Thymus (tissue), 11 donors: ENCODE data around the gene LRP1B. TPM values are rescaled to one million over a fixed set of nuclear protein-coding genes. Genes with fewer than 3 reads are reported as not detected.
"Not testable (repeated sequence)": the region's sequence is repeated elsewhere in the genome, so short reads cannot be mapped to it uniquely, and the experiment has no call there.

ENCODE experiments used
- DNase-seq, 9 donors: peaks; one replicate each; pipeline ENCODE4 v3.0.0-alpha.2; 2013; ENCODE audit warnings: low spot score in 9 of 9, low read depth in 6 of 9, missing footprints in 1 of 9
- H3K27ac ChIP-seq, 2 donors: one replicate each; pipeline ENCODE4 v1.5.1; 2013; ENCODE audit warnings: control low read depth in 1 of 2, low read depth in 1 of 2, low read length in 1 of 2, mild to moderate bottlenecking in 1 of 2, moderate library complexity in 1 of 2
- H3K27me3 ChIP-seq, 2 donors: one replicate each; pipeline ENCODE4 v1.5.1; 2013; ENCODE audit warnings: low read length in 1 of 2; ENCODE audit not compliant: control insufficient read depth in 2 of 2, insufficient read depth in 1 of 2
- H3K36me3 ChIP-seq, 2 donors: one replicate each; pipeline ENCODE4 v1.5.1; 2013; ENCODE audit warnings: low read length in 1 of 2, mild to moderate bottlenecking in 1 of 2, moderate library complexity in 1 of 2; ENCODE audit not compliant: control insufficient read depth in 2 of 2, insufficient read depth in 2 of 2
- H3K4me1 ChIP-seq, 2 donors: one replicate each; pipeline ENCODE4 v1.5.1; 2013; ENCODE audit warnings: low read length in 2 of 2; ENCODE audit not compliant: control insufficient read depth in 2 of 2, insufficient read depth in 2 of 2
- H3K4me3 ChIP-seq, 2 donors: one replicate each; pipeline ENCODE4 v1.5.1; 2013; ENCODE audit warnings: low read length in 2 of 2, control low read depth in 1 of 2, mild to moderate bottlenecking in 1 of 2
- H3K9me3 ChIP-seq, 2 donors: one replicate each; pipeline ENCODE4 v1.5.1; 2013; ENCODE audit warnings: low read length in 1 of 2, mild to moderate bottlenecking in 1 of 2; ENCODE audit not compliant: control insufficient read depth in 2 of 2, insufficient read depth in 1 of 2
- WGBS: extraction: QIAGEN DNeasy Blood & Tissue Kit; methylation state at CpG from one replicate; pipeline ENCODE4 v1.1.7; 2013; 5-methylcytosine and 5-hydroxymethylcytosine counted together
- polyA plus RNA-seq: library from polyadenylated mRNA; stranded (reverse); fragments of 200-250 nt; gene quantifications from one replicate; pipeline ENCODE4 v1.2.3, GENCODE V29; 2013
- total RNA-seq: library from RNA; stranded (reverse); fragments of 120-200 nt; gene quantifications from one replicate; pipeline ENCODE4 v1.2.4, GENCODE V29; 2013
- donor health status: healthy.

The LRP1B gene
- total and polyA plus RNA-seq, 2 donors, result 0.18 to 0.28 TPM

GRCh38 chr2:140650134-140650533 lies 1480.7 kb downstream of the LRP1B start:
- WGBS, result 97% methylated on average over 4 of the region's 4 CpGs
- not testable (repeated sequence) for H3K27me3 ChIP-seq, H3K27ac ChIP-seq, H3K4me1 ChIP-seq, H3K36me3 ChIP-seq, H3K9me3 ChIP-seq, DNase-seq, H3K4me3 ChIP-seq

GRCh38 chr2:140648393-140648792 lies 1482.4 kb downstream of the LRP1B start:
- no peak for DNase-seq
- H3K9me3 ChIP-seq, result no peaks in the 10 kb centered on the region
- 92% methylated on average over 2 of the region's 2 CpGs for WGBS
- H3K36me3 ChIP-seq, result no peaks in the 10 kb centered on the region
- no peaks in the 10 kb centered on the region for H3K27me3 ChIP-seq
- no peaks in the 10 kb centered on the region for H3K4me1 ChIP-seq
- no peak overlapping the region for H3K4me3 ChIP-seq
- no peak overlapping the region for H3K27ac ChIP-seq

- no peaks in the 10 kb centered on the region for H3K9me3 ChIP-seq
- no peak overlapping the region for H3K4me3 ChIP-seq
- no peak overlapping the region for H3K27ac ChIP-seq
- WGBS, result 83% methylated on average over 3 of the region's 3 CpGs
- H3K4me1 ChIP-seq, result no peaks in the 10 kb centered on the region
- no peak for DNase-seq
- no peaks in the 10 kb centered on the region for H3K27me3 ChIP-seq
- no peaks in the 10 kb centered on the region for H3K36me3 ChIP-seq
Measured at GRCh38 chr2:140643761-140644187, 1487.0 kb downstream of the LRP1B start.

- Histone ChIP-seq H3K27me3 (no peaks in the 10 kb centered on the region), H3K4me3 (no peak overlapping the region), H3K36me3 (no peaks in the 10 kb centered on the region), H3K9me3 (no peaks in the 10 kb centered on the region), H3K4me1 (no peaks in the 10 kb centered on the region), H3K27ac (no peak overlapping the region)
- 90% methylated on average over 1 of the region's 1 CpG for WGBS
- DNase-seq, result no peak
Measured at GRCh38 chr2:140641163-140641562, 1489.7 kb downstream of the LRP1B start.

GRCh38 chr2:140639628-140640027 lies 1491.2 kb downstream of the LRP1B start:
- H3K4me3 ChIP-seq, result no peak overlapping the region
- H3K27me3 ChIP-seq, result no peaks in the 10 kb centered on the region
- no peak overlapping the region for H3K27ac ChIP-seq
- DNase-seq, result no peak
- no peaks in the 10 kb centered on the region for H3K9me3 ChIP-seq
- no peaks in the 10 kb centered on the region for H3K4me1 ChIP-seq
- 85% methylated on average over 3 of the region's 3 CpGs for WGBS
- no peaks in the 10 kb centered on the region for H3K36me3 ChIP-seq

- no peak overlapping the region for H3K4me3 ChIP-seq
- no peaks in the 10 kb centered on the region for H3K27me3 ChIP-seq
- H3K27ac ChIP-seq, result no peak overlapping the region
- no peak for DNase-seq
- 94% methylated on average over 4 of the region's 4 CpGs for WGBS
- no peaks in the 10 kb centered on the region for H3K36me3 ChIP-seq
- no peaks in the 10 kb centered on the region for H3K4me1 ChIP-seq
- H3K9me3 ChIP-seq, result no peaks in the 10 kb centered on the region
Measured at GRCh38 chr2:140630557-140630956, 1500.3 kb downstream of the LRP1B start.

- Histone ChIP-seq H3K36me3 (no peaks in the 10 kb centered on the region), H3K9me3 (no peaks in the 10 kb centered on the region), H3K4me1 (no peaks in the 10 kb centered on the region), H3K4me3 (no peak overlapping the region), H3K27me3 (no peaks in the 10 kb centered on the region), H3K27ac (no peak overlapping the region)
- 96% methylated on average over 4 of the region's 4 CpGs for WGBS
- no peak for DNase-seq
Measured at GRCh38 chr2:140627885-140628284, 1502.9 kb downstream of the LRP1B start.

GRCh38 chr2:140627136-140627535 lies 1503.7 kb downstream of the LRP1B start:
- DNase-seq, result no peak
- H3K9me3 ChIP-seq, result no peaks in the 10 kb centered on the region
- no peak overlapping the region for H3K4me3 ChIP-seq
- H3K27me3 ChIP-seq, result no peaks in the 10 kb centered on the region
- no peaks in the 10 kb centered on the region for H3K4me1 ChIP-seq
- H3K36me3 ChIP-seq, result no peaks in the 10 kb centered on the region
- WGBS, result 92% methylated on average over 5 of the region's 5 CpGs
- H3K27ac ChIP-seq, result no peak overlapping the region

- 93% methylated on average over 3 of the region's 3 CpGs for WGBS
Measured at GRCh38 chr2:140624200-140624599, 1506.6 kb downstream of the LRP1B start.

More at GRCh38 chr2:140624200-140624599, 1506.6 kb downstream of the LRP1B start:
- Histone ChIP-seq H3K27me3 (no peaks in the 10 kb centered on the region), H3K36me3 (no peaks in the 10 kb centered on the region), H3K9me3 (no peaks in the 10 kb centered on the region), H3K4me3 (no peak overlapping the region), H3K27ac (no peak overlapping the region), H3K4me1 (no peaks in the 10 kb centered on the region)
- no peak for DNase-seq
